GM12878 (cell line): Measurements from ENCODE around the gene SOBP. TPM values are rescaled to one million over a fixed set of nuclear protein-coding genes. Genes with fewer than 3 reads are reported as not detected.

Experiments
- ATAC-seq: fragments of 200-7000 bp; cut with Tn5 transposase; 3 replicates; pipeline ENCODE4 v1.9.1; 2020; ENCODE audit warnings: mild to moderate bottlenecking, moderate library complexity
- BruUV-seq: library from RNA; stranded (reverse); fragments of 400-500 nt; replicated peaks from 2 replicates; lab custom pipeline; 2021; lab: Mats Ljungman, UMichigan
- CTCF ChIA-PET: fragments of 300-600 bp; sonication (Branson Sonifier 250); formaldehyde crosslinking; extraction: SDS; loops from one replicate; lab custom pipeline; 2021; ENCODE audit warnings: inconsistent platforms; lab: Yijun Ruan, JAX
- POLR2A ChIA-PET: fragments of 350-600 bp; formaldehyde crosslinking; extraction: SDS; loops from one replicate; lab custom pipeline; 2021; ENCODE audit warnings: inconsistent platforms; lab: Charles Lee
- RAD21 ChIA-PET: fragments of 300-600 bp; sonication (Branson Sonifier 250); formaldehyde crosslinking; loops from one replicate; lab custom pipeline; 2023; ENCODE audit warnings: antibody characterized with exemption; ENCODE audit not compliant: unreplicated experiment; lab: Charles Lee
- SMC1A ChIA-PET: fragments of 300-600 bp; sonication (Branson Sonifier 250); formaldehyde crosslinking; loops from one replicate; lab custom pipeline; 2023; ENCODE audit not compliant: unreplicated experiment, uncharacterized antibody; lab: Charles Lee
- DNase-seq: peaks from one replicate; pipeline ENCODE4 v3.0.0-alpha.2; 2011; ENCODE audit warnings: low read depth, low spot score
- FAIRE-seq: peaks from 3 replicates; lab custom pipeline; 2011; peaks lifted over from hg19 to GRCh38; lab: Jason Lieb, UNC
- H2AFZ ChIP-seq: 2 replicates; pipeline ENCODE4 v1.6.0; 2011; ENCODE audit warnings: low read depth, low read length, control low read depth; ENCODE audit not compliant: control insufficient read depth
- H3K27ac ChIP-seq: 2 replicates; pipeline ENCODE4 v1.5.1; 2011; ENCODE audit warnings: control low read depth; ENCODE audit not compliant: control insufficient read depth, insufficient read depth
- H3K27me3 ChIP-seq, 2 experiments: replicated peaks in 1 of 2; 2 replicates each; pipeline versions ENCODE4 v1.6.0 to v1.6.1; 2011; ENCODE audit warnings: low read length in 1 of 2; ENCODE audit not compliant: control insufficient read depth in 2 of 2, insufficient read depth in 2 of 2
- H3K36me3 ChIP-seq, 2 experiments: 2 replicates each; pipeline ENCODE4 v1.5.1; 2011; ENCODE audit warnings: low read length in 1 of 2; ENCODE audit not compliant: control insufficient read depth in 2 of 2, insufficient read depth in 2 of 2
- H3K4me1 ChIP-seq: 2 replicates; pipeline ENCODE4 v1.6.1; 2011; ENCODE audit warnings: mild to moderate bottlenecking, low read length, moderate library complexity, mixed read lengths; ENCODE audit not compliant: control insufficient read depth, insufficient read depth
- H3K4me2 ChIP-seq: 2 replicates; pipeline ENCODE4 v1.6.0; 2011; ENCODE audit warnings: control low read depth; ENCODE audit not compliant: control insufficient read depth, insufficient read depth
- H3K4me3 ChIP-seq: fragments of 200-600 bp; sonication (generic); 2 replicates; pipeline ENCODE4 v1.5.1; 2016
- H3K79me2 ChIP-seq: 2 replicates; pipeline ENCODE4 v1.6.0; 2011; ENCODE audit warnings: low read length; ENCODE audit not compliant: control insufficient read depth, insufficient read depth
- H3K9ac ChIP-seq: 2 replicates; pipeline ENCODE4 v1.8.0; 2011; ENCODE audit warnings: low read length, control low read depth, mixed read lengths; ENCODE audit not compliant: control insufficient read depth, insufficient read depth
- H3K9me3 ChIP-seq: replicated peaks from 3 replicates; pipeline ENCODE4 v1.5.1; 2011; ENCODE audit warnings: mild to moderate bottlenecking, low read length; ENCODE audit not compliant: control insufficient read depth, insufficient read depth
- H4K20me1 ChIP-seq: 2 replicates; pipeline ENCODE4 v1.6.0; 2011; ENCODE audit not compliant: control insufficient read depth, insufficient read depth
- EGR1 ChIP-seq, 2 experiments: IDR thresholded peaks; 1 replicate in 1 of 2; 2 replicates in 1 of 2; pipeline ENCODE4 v1.6.1; 2011 to 2012; ENCODE audit warnings: low read depth in 2 of 2, low read length in 2 of 2, borderline replicate concordance in 1 of 2, mild to moderate bottlenecking in 1 of 2, moderate library complexity in 1 of 2
- IKZF2 ChIP-seq, 2 experiments: fragments of 450-650 bp; IDR thresholded peaks; 2 replicates each; pipeline ENCODE4 v1.6.1; 2017; ENCODE audit warnings: mild to moderate bottlenecking in 2 of 2, moderate library complexity in 2 of 2
- WGBS: methylation state at CpG from one replicate; pipeline ENCODE4 v1.1.6; 2016; ENCODE audit warnings: low lambda C conversion rate; ENCODE audit not compliant: insufficient replicate concordance, insufficient coverage; ENCODE audit errors: missing lambda C conversion rate; 5-methylcytosine and 5-hydroxymethylcytosine counted together
- in situ Hi-C: fragments of 300-500 bp; cut with MboI; formaldehyde crosslinking; loops from 9 replicates; pipeline ENCODE4 v1.14.3; 2018; ENCODE audit warnings: mixed read lengths
- intact Hi-C: fragments of 100-400 bp; cut with micrococcal nuclease; formaldehyde crosslinking; loops from one replicate; pipeline ENCODE4 v1.14.2; 2022; ENCODE audit not compliant: unreplicated experiment
- polyA plus RNA-seq, 11 experiments: library from polyadenylated mRNA; depleted of rRNA in 4 of 11; unstranded in 6 of 11; stranded (reverse) in 5 of 11; fragments of >200 nt; fragmentation: Nextera tagmentation in 4 of 11; fragmentation: Illumina TruSeq in 1 of 11; extraction: Ambion mirVana in 4 of 11; extraction: Trizol in 1 of 11; gene quantifications; 1 replicate in 1 of 11; 2 replicates in 10 of 11; pipeline versions ENCODE4 v1.2.1 to v1.2.3, GENCODE V29; 2011 to 2016; ENCODE audit warnings: inconsistent platforms in 2 of 11, missing spikeins in 2 of 11, low read depth in 1 of 11
- total RNA-seq, 4 experiments: library from RNA; depleted of rRNA in 3 of 4; stranded (reverse); fragments of >200 nt in 3 of 4; fragmentation: Illumina TruSeq in 1 of 4; extraction: Trizol in 1 of 4; gene quantifications; 2 replicates each; pipeline versions ENCODE4 v1.2.1 to v1.2.3, GENCODE V29; 2013 to 2021
- TF ChIP-seq, protein P1 (sequence below): IDR thresholded peaks from 2 replicates; pipeline ENCODE4 v1.6.1; 2011; ENCODE audit warnings: borderline replicate concordance, low read depth, mild to moderate bottlenecking, moderate library complexity, mixed read lengths, low read length; ENCODE audit not compliant: insufficient read depth; ENCODE audit errors: extremely low read length
- TF ChIP-seq, protein P2 (sequence below): fragments of 450-650 bp; IDR thresholded peaks from 2 replicates; pipeline ENCODE4 v1.6.1; 2017; ENCODE audit warnings: low read depth, mild to moderate bottlenecking, moderate library complexity
- TF ChIP-seq, protein P3 (sequence below): fragments of 450-650 bp; IDR thresholded peaks from 2 replicates; pipeline ENCODE4 v1.6.1; 2017; ENCODE audit warnings: mild to moderate bottlenecking, low read depth, inconsistent platforms; ENCODE audit not compliant: poor library complexity, severe bottlenecking

SOBP gene
- total and polyA plus RNA-seq, 10 of the 15 experiments (the other 5 are each of a cell fraction or from before 2014, with no cell fraction given) = 0.49 to 1.9 (median 0.78) TPM

DNA sequence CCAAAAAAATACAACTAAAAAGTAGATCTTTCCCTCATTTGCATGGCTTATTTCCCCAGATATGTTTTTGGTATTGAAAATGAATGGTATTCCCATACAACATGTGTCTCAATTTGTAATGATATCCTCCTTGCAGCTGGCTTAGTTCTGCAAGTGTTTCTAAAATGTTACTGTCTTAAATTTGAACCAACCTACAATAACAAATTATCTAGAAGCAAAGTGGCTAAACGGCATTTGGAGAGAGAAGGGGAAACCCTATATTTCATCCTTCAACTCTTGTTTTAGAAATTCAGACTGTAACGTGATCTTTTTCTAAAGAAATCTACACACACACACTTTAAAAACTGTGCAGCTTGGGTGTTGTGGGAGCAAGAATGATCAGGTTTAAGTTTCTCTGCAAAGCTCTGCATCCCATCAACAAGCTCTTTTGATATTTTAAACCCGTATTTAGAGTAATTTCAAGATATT lies 153.0 kb downstream of the SOBP start:
- Histone ChIP-seq H2AFZ (no peak overlapping the region; the same call in 1 of the 2 replicates), H3K9ac (no peak overlapping the region)
- TF ChIP-seq, protein P1, sequence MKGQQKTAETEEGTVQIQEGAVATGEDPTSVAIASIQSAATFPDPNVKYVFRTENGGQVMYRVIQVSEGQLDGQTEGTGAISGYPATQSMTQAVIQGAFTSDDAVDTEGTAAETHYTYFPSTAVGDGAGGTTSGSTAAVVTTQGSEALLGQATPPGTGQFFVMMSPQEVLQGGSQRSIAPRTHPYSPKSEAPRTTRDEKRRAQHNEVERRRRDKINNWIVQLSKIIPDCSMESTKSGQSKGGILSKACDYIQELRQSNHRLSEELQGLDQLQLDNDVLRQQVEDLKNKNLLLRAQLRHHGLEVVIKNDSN = no peak
- TF ChIP-seq EGR1 (IDR thresholded peaks at IDR 0.05; ENCODE audit: borderline replicate concordance in 1 of 2, low read depth in 2 of 2, low read length in 2 of 2) (no peak), IKZF2 (IDR thresholded peaks at IDR 0.05) (peak in 1 of 2 experiments; percentile 31; a peak in 1 of 4 replicates)
- TF ChIP-seq, protein P2, sequence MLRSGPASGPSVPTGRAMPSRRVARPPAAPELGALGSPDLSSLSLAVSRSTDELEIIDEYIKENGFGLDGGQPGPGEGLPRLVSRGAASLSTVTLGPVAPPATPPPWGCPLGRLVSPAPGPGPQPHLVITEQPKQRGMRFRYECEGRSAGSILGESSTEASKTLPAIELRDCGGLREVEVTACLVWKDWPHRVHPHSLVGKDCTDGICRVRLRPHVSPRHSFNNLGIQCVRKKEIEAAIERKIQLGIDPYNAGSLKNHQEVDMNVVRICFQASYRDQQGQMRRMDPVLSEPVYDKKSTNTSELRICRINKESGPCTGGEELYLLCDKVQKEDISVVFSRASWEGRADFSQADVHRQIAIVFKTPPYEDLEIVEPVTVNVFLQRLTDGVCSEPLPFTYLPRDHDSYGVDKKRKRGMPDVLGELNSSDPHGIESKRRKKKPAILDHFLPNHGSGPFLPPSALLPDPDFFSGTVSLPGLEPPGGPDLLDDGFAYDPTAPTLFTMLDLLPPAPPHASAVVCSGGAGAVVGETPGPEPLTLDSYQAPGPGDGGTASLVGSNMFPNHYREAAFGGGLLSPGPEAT = 0 out of 2 replicates have a peak, but pooled peaks have one; percentile 17
- TF ChIP-seq, protein P3, sequence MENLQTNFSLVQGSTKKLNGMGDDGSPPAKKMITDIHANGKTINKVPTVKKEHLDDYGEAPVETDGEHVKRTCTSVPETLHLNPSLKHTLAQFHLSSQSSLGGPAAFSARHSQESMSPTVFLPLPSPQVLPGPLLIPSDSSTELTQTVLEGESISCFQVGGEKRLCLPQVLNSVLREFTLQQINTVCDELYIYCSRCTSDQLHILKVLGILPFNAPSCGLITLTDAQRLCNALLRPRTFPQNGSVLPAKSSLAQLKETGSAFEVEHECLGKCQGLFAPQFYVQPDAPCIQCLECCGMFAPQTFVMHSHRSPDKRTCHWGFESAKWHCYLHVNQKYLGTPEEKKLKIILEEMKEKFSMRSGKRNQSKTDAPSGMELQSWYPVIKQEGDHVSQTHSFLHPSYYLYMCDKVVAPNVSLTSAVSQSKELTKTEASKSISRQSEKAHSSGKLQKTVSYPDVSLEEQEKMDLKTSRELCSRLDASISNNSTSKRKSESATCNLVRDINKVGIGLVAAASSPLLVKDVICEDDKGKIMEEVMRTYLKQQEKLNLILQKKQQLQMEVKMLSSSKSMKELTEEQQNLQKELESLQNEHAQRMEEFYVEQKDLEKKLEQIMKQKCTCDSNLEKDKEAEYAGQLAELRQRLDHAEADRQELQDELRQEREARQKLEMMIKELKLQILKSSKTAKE = peak; percentile 17
- TF ChIP-seq, all 136 proteins: peak for 3
- no peak for DNase-seq
- no peaks in the 10 kb centered on the region for H3K9me3 ChIP-seq
- ChIA-PET POLR2A (interaction anchor here (0.6 to 2.0 kb wide), 3 partner anchors 15 to 29 kb away, joined by 3 to 9 read pairs (median 4); no protein-coding TSS in a partner anchor), CTCF (interaction anchor here (1.0 to 3.2 kb wide), 6 partner anchors 13 to 325 kb away, joined by 3 to 31 read pairs (median 4); no protein-coding TSS in a partner anchor), RAD21 (interaction anchor here (0.9 to 1.7 kb wide), 5 partner anchors 13 to 324 kb away, joined by 3 to 8 read pairs (median 4); no protein-coding TSS in a partner anchor), SMC1A (interaction anchor here (0.8 to 3.3 kb wide), 10 partner anchors 10 to 325 kb away, joined by 3 to 16 read pairs (median 3); no protein-coding TSS in a partner anchor)
- WGBS = 19% methylated on average over 3 of the region's 3 CpGs
- intact Hi-C loops = no loop called here
- no peaks in the 10 kb centered on the region for H3K36me3 ChIP-seq
- H3K4me3 ChIP-seq = no peak overlapping the region
- no TSS peak for BruUV-seq
- H3K4me1 ChIP-seq = peaks cover 11% of the 10 kb centered on the region
- H3K27ac ChIP-seq = no peak overlapping the region
- H3K27me3 ChIP-seq = no peaks in the 10 kb centered on the region
- peak; percentile 33 for ATAC-seq
- no peaks in the 10 kb centered on the region for H3K79me2 ChIP-seq
- H4K20me1 ChIP-seq = no peaks in the 10 kb centered on the region
- in situ Hi-C loops = no loop called here
- FAIRE-seq = no peak
- peak overlapping the region; percentile 36 for H3K4me2 ChIP-seq
